IMR-90 (cell line): ENCODE results near the gene CTNND2.

Experiments used
- BHLHE40 ChIP-seq: fragments of 150-350 bp; IDR thresholded peaks from 2 replicates; pipeline ENCODE4 v1.6.1; 2016; ENCODE audit warnings: mild to moderate bottlenecking, low read depth, low read length
- CTCF ChIP-seq: conservative IDR thresholded peaks from 2 replicates; pipeline ENCODE4 v1.5.1; 2012; ENCODE audit warnings: mild to moderate bottlenecking, low read depth, low read length, improper control_type of control experiment
- FOS ChIP-seq: fragments of 150-350 bp; IDR thresholded peaks from 2 replicates; pipeline ENCODE4 v1.6.1; 2016; ENCODE audit warnings: low read depth, low read length
- RAD21 ChIP-seq: IDR thresholded peaks from 2 replicates; pipeline ENCODE4 v1.6.1; 2012; ENCODE audit warnings: low read length, improper control_type of control experiment

GRCh38 chr5:11656916-11657315 lies 247.3 kb downstream of the CTNND2 start:
- TF ChIP-seq BHLHE40 (no peak), FOS (no peak), CTCF (no peak), RAD21 (no peak)
